Measurements from ENCODE around the gene ARFRP1. TPM values are rescaled to one million over a fixed set of nuclear protein-coding genes. Genes with fewer than 3 reads are reported as not detected.

Gene ARFRP1
- total RNA-seq, 4 donors from 2014 or later: 26.9 to 35.1 (median 27.8) TPM

DNA sequence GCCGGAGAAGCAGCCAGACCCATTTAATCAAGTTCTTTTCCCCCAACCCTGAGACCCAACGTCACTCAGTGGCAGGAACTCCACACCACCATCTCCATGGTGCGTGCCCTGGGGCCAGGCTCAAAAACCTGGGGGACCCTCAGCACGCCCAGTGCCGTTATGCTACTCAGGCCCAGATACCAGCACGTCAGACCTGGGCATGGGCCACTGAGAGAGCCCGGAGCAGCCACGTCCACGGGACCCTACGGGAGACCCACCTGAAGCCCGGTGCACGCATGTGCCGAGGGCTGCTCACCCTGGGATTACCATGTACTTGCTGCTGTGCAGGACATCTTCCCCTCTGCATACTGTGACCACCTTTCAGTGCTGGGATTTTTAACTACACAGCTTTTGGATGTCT is 45.6 kb upstream of the ARFRP1 start:
- in situ Hi-C loops (cut with MboI; ENCODE audit: low sequenced_read_pairs in 4 of 4) (no loop called here), intact Hi-C loops (cut with DNase I; ENCODE audit: low total_unique reads) (no loop called here)
- Histone ChIP-seq H3K27me3 (no peaks in the 10 kb centered on the region), H3K4me1 (no peaks in the 10 kb centered on the region), H3K9me3 (no peaks in the 10 kb centered on the region), H3K4me3 (no peak overlapping the region), H3K27ac (no peak overlapping the region), H3K36me3 (no peaks in the 10 kb centered on the region)
- no peak for TF ChIP-seq POLR2A (IDR thresholded peaks at IDR 0.05)
- TF ChIP-seq, protein P1, sequence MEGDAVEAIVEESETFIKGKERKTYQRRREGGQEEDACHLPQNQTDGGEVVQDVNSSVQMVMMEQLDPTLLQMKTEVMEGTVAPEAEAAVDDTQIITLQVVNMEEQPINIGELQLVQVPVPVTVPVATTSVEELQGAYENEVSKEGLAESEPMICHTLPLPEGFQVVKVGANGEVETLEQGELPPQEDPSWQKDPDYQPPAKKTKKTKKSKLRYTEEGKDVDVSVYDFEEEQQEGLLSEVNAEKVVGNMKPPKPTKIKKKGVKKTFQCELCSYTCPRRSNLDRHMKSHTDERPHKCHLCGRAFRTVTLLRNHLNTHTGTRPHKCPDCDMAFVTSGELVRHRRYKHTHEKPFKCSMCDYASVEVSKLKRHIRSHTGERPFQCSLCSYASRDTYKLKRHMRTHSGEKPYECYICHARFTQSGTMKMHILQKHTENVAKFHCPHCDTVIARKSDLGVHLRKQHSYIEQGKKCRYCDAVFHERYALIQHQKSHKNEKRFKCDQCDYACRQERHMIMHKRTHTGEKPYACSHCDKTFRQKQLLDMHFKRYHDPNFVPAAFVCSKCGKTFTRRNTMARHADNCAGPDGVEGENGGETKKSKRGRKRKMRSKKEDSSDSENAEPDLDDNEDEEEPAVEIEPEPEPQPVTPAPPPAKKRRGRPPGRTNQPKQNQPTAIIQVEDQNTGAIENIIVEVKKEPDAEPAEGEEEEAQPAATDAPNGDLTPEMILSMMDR (IDR thresholded peaks at IDR 0.05 in 4 of 5, conservative IDR thresholded peaks at IDR 0.05 in 1 of 5): no peak
- DNase-seq (no peak), ATAC-seq (no peak)

DNA sequence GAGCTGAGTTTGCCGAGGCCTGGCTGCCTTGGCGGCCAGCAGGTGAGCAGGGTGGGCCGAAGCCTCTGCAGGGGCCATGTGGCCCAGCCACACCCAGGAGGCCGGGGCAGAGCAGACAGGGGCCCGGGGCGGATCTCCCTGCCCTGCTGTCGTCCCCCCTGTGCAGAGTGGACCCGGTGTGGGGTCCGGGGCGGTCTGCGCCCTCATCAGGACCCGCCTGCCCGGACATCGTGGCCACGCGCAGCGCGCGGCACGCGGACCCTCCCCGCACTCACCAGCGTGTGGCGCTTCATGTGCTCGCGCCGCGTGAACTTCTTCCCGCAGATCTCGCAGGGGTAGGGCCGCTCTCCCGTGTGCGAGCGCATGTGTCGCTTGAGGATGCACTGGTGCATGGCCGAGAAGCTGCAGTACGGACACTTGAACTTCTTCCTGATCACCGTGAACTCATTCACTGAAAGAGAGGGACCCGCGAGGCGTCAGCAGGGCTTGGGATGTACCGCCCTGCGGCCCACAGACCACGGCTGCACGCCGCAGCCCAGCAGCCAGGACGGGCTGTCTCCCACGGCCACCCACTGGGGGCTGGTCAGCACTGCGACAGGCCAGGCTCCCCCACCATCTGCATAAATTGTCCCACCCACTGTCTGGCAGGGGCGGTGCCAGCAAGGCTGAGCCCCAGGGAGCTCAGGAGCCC is 44.8 kb upstream of the ARFRP1 start:
- Histone ChIP-seq H3K4me1 (no peaks in the 10 kb centered on the region), H3K4me3 (no peak overlapping the region), H3K36me3 (no peaks in the 10 kb centered on the region), H3K9me3 (no peaks in the 10 kb centered on the region), H3K27me3 (no peaks in the 10 kb centered on the region), H3K27ac (no peak overlapping the region)
- intact Hi-C loops (cut with DNase I; ENCODE audit: low total_unique reads): no loop called here
- no peak for ATAC-seq
- no peak for TF ChIP-seq POLR2A (IDR thresholded peaks at IDR 0.05)
- TF ChIP-seq, protein P1 (IDR thresholded peaks at IDR 0.05 in 4 of 5, conservative IDR thresholded peaks at IDR 0.05 in 1 of 5): no peak
- in situ Hi-C loops (cut with MboI; ENCODE audit: low sequenced_read_pairs in 4 of 4): no loop called here
- no peak for DNase-seq

DNA sequence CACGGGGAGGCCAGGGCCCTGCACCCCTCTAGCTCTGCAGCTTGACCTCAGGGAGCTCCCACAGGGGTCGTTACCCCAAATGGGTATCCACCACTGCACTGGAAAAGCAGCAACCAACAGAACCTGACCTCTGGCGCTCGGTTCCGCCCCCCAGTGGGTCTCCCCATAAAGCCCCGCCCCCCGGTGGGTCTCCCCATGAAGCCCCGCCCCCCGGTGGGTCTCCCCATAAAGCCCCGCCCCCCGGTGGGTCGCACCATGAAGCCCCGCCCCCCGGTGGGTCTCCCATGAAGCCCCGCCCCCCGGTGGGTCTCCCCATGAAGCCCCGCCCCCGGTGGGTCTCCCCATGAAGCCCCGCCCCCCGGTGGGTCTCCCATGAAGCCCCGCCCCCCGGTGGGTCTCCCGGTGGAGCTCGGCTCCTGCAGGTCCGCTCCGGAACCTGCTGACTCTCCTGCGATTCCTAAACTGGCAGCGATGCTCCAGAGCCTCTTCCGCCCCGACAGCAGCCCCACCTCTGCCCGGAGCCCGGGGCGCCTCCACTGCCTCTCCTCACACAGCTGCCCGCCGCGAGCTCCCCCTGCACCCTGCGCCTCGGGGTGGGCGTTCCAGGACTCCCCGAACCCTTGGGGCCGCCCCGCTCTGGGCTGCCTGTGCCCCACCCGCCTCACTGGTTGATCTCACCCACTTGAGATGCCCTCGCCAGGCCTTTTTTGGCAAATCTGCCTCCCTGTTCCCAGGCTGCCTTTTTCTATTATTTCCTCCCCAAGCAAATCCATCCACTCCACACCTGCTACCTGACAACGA is 43.9 kb upstream of the ARFRP1 start:
- Histone ChIP-seq H3K4me3 (no peak overlapping the region), H3K9me3 (no peaks in the 10 kb centered on the region), H3K27me3 (no peaks in the 10 kb centered on the region), H3K27ac (no peak overlapping the region), H3K4me1 (no peaks in the 10 kb centered on the region), H3K36me3 (no peaks in the 10 kb centered on the region)
- TF ChIP-seq POLR2A (IDR thresholded peaks at IDR 0.05): no peak
- ATAC-seq (no peak), DNase-seq (no peak)
- intact Hi-C loops (cut with DNase I; ENCODE audit: low total_unique reads): no loop called here
- in situ Hi-C loops (cut with MboI; ENCODE audit: low sequenced_read_pairs in 4 of 4): no loop called here

DNA sequence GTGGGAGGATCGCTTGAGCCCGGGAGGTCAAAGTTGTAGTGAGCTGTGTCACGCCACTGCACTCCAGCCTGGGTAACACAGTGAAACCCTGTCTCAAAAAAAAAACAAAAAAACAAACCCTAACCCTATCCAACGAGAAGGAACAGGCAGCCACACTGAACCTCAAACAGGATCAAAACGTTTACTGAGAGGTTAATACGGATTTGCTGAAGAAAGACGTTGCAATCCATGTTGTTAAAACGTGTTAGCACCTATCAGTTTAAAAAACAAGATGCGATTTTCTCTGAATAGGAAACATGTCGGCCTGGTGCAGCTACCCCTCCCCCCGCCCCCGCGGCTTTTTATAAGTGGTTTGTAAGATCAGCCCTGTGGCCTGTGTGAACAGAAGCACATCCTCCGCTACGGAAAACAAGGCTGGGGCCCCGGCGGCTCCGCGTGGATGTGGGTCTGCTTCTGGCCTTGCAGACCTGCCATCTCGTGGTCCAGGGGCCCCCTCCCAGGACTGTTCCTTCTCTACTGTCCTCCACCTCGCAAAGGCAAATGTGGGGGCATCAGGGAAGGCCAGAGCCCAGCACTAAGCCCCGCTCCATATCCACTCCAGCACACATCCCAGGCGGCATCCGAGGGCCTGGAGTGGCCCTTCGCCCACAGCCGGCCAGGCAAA is 43.2 kb upstream of the ARFRP1 start:
- Histone ChIP-seq H3K27ac (no peak overlapping the region), H3K4me1 (no peaks in the 10 kb centered on the region), H3K4me3 (no peak overlapping the region), H3K9me3 (no peaks in the 10 kb centered on the region), H3K36me3 (no peaks in the 10 kb centered on the region), H3K27me3 (no peaks in the 10 kb centered on the region)
- TF ChIP-seq POLR2A (IDR thresholded peaks at IDR 0.05): no peak
- TF ChIP-seq, protein P1 (IDR thresholded peaks at IDR 0.05 in 4 of 5, conservative IDR thresholded peaks at IDR 0.05 in 1 of 5): no peak
- no peak for ATAC-seq
- no peak for DNase-seq
- in situ Hi-C loops (cut with MboI; ENCODE audit: low sequenced_read_pairs in 4 of 4) (no loop called here), intact Hi-C loops (cut with DNase I; ENCODE audit: low total_unique reads) (no loop called here)

Data from gastrocnemius medialis (tissue), 4 donors.